PC-9 (cell line): ENCODE results near the gene AEBP1. TPM values are rescaled to one million over a fixed set of nuclear protein-coding genes. Genes with fewer than 3 reads are reported as not detected.

Experiments used
- BruUV-seq: library from RNA; stranded (reverse); fragments of 400-500 nt; replicated peaks from 2 replicates; lab custom pipeline; 2021; lab: Mats Ljungman, UMichigan
- CTCF ChIA-PET: fragments of 300-600 bp; sonication (Branson Sonifier 250); formaldehyde crosslinking; loops from one replicate; lab custom pipeline; 2022; ENCODE audit warnings: antibody characterized with exemption; lab: Charles Lee
- POLR2A ChIA-PET: fragments of 300-600 bp; sonication (Branson Sonifier 250); formaldehyde crosslinking; loops from one replicate; lab custom pipeline; 2022; ENCODE audit warnings: antibody characterized with exemption; ENCODE audit not compliant: unreplicated experiment; lab: Charles Lee
- DNase-seq, 2 experiments: peaks; one replicate each; pipeline versions ENCODE4 v3.0.0 to v3.0.0-alpha.2; 2015 to 2022; ENCODE audit warnings: mixed read lengths in 1 of 2
- H2AFZ ChIP-seq: fragments of 200-600 bp; sonication (generic); 2 replicates; pipeline ENCODE4 v1.8.1; 2017; ENCODE audit warnings: antibody characterized with exemption
- H3F3A ChIP-seq: fragments of 200-600 bp; sonication (generic); 2 replicates; pipeline ENCODE4 v1.8.1; 2017; ENCODE audit warnings: antibody characterized with exemption, mild to moderate bottlenecking, low read depth; ENCODE audit not compliant: insufficient read depth
- H3K27ac ChIP-seq: fragments of 200-600 bp; sonication (generic); 2 replicates; pipeline ENCODE4 v1.6.1; 2016; ENCODE audit warnings: mixed run types
- H3K27me3 ChIP-seq: fragments of 200-600 bp; sonication (generic); 2 replicates; pipeline ENCODE4 v1.6.1; 2016; ENCODE audit warnings: low read depth, mixed run types; ENCODE audit not compliant: insufficient read depth
- H3K36me3 ChIP-seq: fragments of 200-600 bp; sonication (generic); 2 replicates; pipeline ENCODE4 v1.6.1; 2016; ENCODE audit warnings: low read depth, mixed run types
- H3K4me1 ChIP-seq: fragments of 200-600 bp; sonication (generic); replicated peaks from 2 replicates; pipeline ENCODE4 v1.6.1; 2016; ENCODE audit warnings: mixed run types; ENCODE audit not compliant: insufficient read depth
- H3K4me2 ChIP-seq: fragments of 200-600 bp; sonication (generic); 2 replicates; pipeline ENCODE4 v1.6.1; 2017; ENCODE audit warnings: mixed run types
- H3K4me3 ChIP-seq: fragments of 200-600 bp; sonication (generic); 2 replicates; pipeline ENCODE4 v1.6.1; 2016; ENCODE audit warnings: mixed run types
- H3K79me2 ChIP-seq: fragments of 200-600 bp; sonication (generic); 2 replicates; pipeline ENCODE4 v1.6.1; 2017; ENCODE audit warnings: low read depth, mixed run types
- H3K9me2 ChIP-seq: fragments of 200-600 bp; sonication (generic); 2 replicates; pipeline ENCODE4 v1.8.1; 2017; ENCODE audit warnings: mild to moderate bottlenecking; ENCODE audit not compliant: insufficient read depth
- H3K9me3 ChIP-seq: fragments of 200-600 bp; sonication (generic); 2 replicates; pipeline ENCODE4 v1.8.1; 2016; ENCODE audit warnings: low read depth; ENCODE audit not compliant: insufficient read depth
- H4K20me1 ChIP-seq: fragments of 200-600 bp; sonication (generic); 2 replicates; pipeline ENCODE4 v1.8.1; 2017; ENCODE audit not compliant: insufficient read depth
- EZH2 ChIP-seq: fragments of 200-600 bp; sonication (generic); IDR thresholded peaks from 2 replicates; pipeline ENCODE4 v1.8.0; 2017; ENCODE audit warnings: antibody characterized with exemption, low read depth
- intact Hi-C: fragments of 100-400 bp; cut with micrococcal nuclease; formaldehyde crosslinking; loops from one replicate; pipeline ENCODE4 v1.10.0; 2022; ENCODE audit not compliant: unreplicated experiment
- total RNA-seq: library from RNA; stranded (reverse); gene quantifications from 2 replicates; pipeline ENCODE4 v1.2.3, GENCODE V29; 2021
- TF ChIP-seq, protein P1 (sequence below): fragments of 200-600 bp; sonication (generic); conservative IDR thresholded peaks from 2 replicates; pipeline ENCODE4 v1.6.1; 2017; ENCODE audit warnings: mixed run types, antibody characterized with exemption, mild to moderate bottlenecking, moderate library complexity

Gene AEBP1
- total RNA-seq, 1 experiment from 2014 or later: 0.33 TPM

DNA sequence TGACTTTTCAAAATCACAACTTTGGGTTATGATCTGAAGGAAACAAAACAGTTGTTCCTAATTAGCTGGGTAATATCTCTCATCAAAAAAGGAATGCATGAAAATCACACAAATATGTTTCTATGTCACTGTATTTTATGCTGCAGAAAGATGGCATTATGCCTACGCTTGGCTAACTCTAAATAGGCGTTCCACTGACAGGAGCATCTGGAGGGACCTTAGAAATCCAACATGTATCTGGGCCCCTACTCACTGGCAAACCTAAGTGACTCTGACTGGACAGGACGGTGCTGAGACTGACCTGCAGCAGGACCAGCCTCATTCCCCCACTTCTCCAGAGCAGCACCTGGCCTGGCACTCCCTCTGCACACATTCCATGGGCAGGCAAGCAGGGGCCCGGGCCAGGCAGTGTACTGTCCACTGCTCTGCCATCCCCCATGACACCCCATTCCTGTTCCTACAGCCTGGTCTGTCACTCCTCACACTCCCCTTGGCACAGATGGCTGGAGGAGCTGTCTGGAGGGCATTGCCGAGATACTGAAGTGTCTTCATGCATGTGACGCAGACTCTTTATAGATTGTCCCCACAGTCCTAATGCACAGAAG lies 39.6 kb downstream of the AEBP1 start:
- Histone ChIP-seq H2AFZ (no peak overlapping the region), H3K4me2 (no peak overlapping the region), H3K27me3 (no peaks in the 10 kb centered on the region), H3K79me2 (no peaks in the 10 kb centered on the region), H3K27ac (no peak overlapping the region), H3K36me3 (no peaks in the 10 kb centered on the region), H3K4me1 (no peaks in the 10 kb centered on the region), H3K9me2 (no peaks in the 10 kb centered on the region), H3K4me3 (no peak overlapping the region), H3K9me3 (no peaks in the 10 kb centered on the region), H4K20me1 (no peaks in the 10 kb centered on the region), H3F3A (peaks cover 5% of the 10 kb centered on the region; the same call in 1 of the 2 replicates)
- no peak for DNase-seq
- no TSS peak for BruUV-seq
- TF ChIP-seq, protein P1, sequence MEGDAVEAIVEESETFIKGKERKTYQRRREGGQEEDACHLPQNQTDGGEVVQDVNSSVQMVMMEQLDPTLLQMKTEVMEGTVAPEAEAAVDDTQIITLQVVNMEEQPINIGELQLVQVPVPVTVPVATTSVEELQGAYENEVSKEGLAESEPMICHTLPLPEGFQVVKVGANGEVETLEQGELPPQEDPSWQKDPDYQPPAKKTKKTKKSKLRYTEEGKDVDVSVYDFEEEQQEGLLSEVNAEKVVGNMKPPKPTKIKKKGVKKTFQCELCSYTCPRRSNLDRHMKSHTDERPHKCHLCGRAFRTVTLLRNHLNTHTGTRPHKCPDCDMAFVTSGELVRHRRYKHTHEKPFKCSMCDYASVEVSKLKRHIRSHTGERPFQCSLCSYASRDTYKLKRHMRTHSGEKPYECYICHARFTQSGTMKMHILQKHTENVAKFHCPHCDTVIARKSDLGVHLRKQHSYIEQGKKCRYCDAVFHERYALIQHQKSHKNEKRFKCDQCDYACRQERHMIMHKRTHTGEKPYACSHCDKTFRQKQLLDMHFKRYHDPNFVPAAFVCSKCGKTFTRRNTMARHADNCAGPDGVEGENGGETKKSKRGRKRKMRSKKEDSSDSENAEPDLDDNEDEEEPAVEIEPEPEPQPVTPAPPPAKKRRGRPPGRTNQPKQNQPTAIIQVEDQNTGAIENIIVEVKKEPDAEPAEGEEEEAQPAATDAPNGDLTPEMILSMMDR: no peak
- no peak for TF ChIP-seq EZH2
- ChIA-PET POLR2A (no interaction called here), CTCF (no interaction called here)
- intact Hi-C loops: no loop called here

GRCh38 chr7:44144426-44144967 lies 40.4 kb downstream of the AEBP1 start:
- no peaks in the 10 kb centered on the region for H3K4me1 ChIP-seq

DNA sequence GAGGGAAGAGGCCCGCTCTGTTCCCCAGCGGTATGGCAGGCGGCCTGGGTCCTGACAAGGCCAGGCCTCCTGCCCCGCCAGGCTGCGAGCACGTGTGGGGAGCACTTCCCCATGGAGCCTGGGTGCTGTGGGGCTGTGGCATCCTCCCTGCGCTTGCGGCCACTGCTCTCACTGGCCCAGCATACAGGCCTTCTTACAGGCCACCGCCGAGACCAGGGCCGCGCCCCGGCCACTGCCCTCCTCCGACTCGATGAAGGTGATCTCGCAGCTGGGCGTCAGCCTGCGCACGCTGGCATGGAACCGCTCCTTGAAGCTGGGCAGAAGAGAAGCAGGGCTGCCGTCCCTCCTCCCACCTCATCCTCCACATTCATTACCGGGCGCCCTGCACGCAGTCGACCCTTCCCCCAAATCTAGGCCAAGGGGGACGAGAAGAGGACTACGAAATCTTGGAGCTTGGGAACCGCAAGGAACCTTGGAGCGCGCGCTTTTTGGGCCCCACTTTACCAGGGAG lies 40.9 kb downstream of the AEBP1 start:
- Histone ChIP-seq H3K9me2 (no peaks in the 10 kb centered on the region), H3K4me1 (peaks cover 3% of the 10 kb centered on the region), H3K27me3 (no peaks in the 10 kb centered on the region), H3K4me3 (no peak overlapping the region), H3K79me2 (no peaks in the 10 kb centered on the region), H3K4me2 (no peak overlapping the region), H4K20me1 (no peaks in the 10 kb centered on the region), H3F3A (peaks cover 5% of the 10 kb centered on the region; the same call in 1 of the 2 replicates), H3K27ac (no peak overlapping the region), H3K36me3 (no peaks in the 10 kb centered on the region), H3K9me3 (no peaks in the 10 kb centered on the region), H2AFZ (no peak overlapping the region)
- no TSS peak for BruUV-seq
- ChIA-PET POLR2A (no interaction called here), CTCF (no interaction called here)
- intact Hi-C loops: no loop called here
- DNase-seq: no peak
- no peak for TF ChIP-seq EZH2
- TF ChIP-seq, protein P1: no peak

More at GRCh38 chr7:44144426-44144967, 40.4 kb downstream of the AEBP1 start:
- Histone ChIP-seq H3K9me3 (no peaks in the 10 kb centered on the region), H2AFZ (no peak overlapping the region), H3K27ac (no peak overlapping the region), H3K4me3 (no peak overlapping the region), H3K9me2 (no peaks in the 10 kb centered on the region), H4K20me1 (no peaks in the 10 kb centered on the region), H3F3A (peaks cover 5% of the 10 kb centered on the region; the same call in 1 of the 2 replicates), H3K4me2 (no peak overlapping the region), H3K79me2 (no peaks in the 10 kb centered on the region), H3K36me3 (no peaks in the 10 kb centered on the region), H3K27me3 (no peaks in the 10 kb centered on the region)
- no peak for DNase-seq
- BruUV-seq: no TSS peak
- intact Hi-C loops: no loop called here
- ChIA-PET CTCF (no interaction called here), POLR2A (no interaction called here)
- TF ChIP-seq EZH2: no peak
- TF ChIP-seq, protein P1: no peak
